Fibroblast of lung (primary cell): ENCODE measurements around the gene GBF1. TPM values are rescaled to one million over a fixed set of nuclear protein-coding genes. Genes with fewer than 3 reads are reported as not detected.

ENCODE experiments used
- DNase-seq, 2 donors: peaks; one replicate each; pipeline versions ENCODE4 v3.0.0 to v3.0.0-alpha.2; 2010; ENCODE audit warnings: low read depth in 2 of 2
- H2AFZ ChIP-seq: 2 replicates; pipeline ENCODE4 v1.5.1; 2012; ENCODE audit warnings: low read length, control low read depth, inconsistent platforms
- H3K27ac ChIP-seq: 2 replicates; pipeline ENCODE4 v1.5.1; 2011; ENCODE audit warnings: low read length, control low read depth; ENCODE audit not compliant: insufficient read depth
- H3K27me3 ChIP-seq: 2 replicates; pipeline ENCODE4 v1.5.1; 2011; ENCODE audit warnings: mild to moderate bottlenecking, low read length; ENCODE audit not compliant: control insufficient read depth, insufficient read depth
- H3K36me3 ChIP-seq: 2 replicates; pipeline ENCODE4 v1.5.1; 2011; ENCODE audit warnings: low read length; ENCODE audit not compliant: control insufficient read depth, insufficient read depth
- H3K4me1 ChIP-seq: 2 replicates; pipeline ENCODE4 v1.5.1; 2011; ENCODE audit warnings: low read length; ENCODE audit not compliant: control insufficient read depth, insufficient read depth; ENCODE audit errors: extremely low read depth
- H3K4me2 ChIP-seq: 2 replicates; pipeline ENCODE4 v1.5.1; 2011; ENCODE audit warnings: low read length, control low read depth; ENCODE audit not compliant: insufficient read depth; ENCODE audit errors: extremely low read depth
- H3K4me3 ChIP-seq, 4 experiments: fragments of 200-600 bp in 1 of 4; sonication (generic) in 1 of 4; replicated peaks in 1 of 4; 2 replicates each; pipeline ENCODE4 v1.5.1; 2011 to 2016; ENCODE audit warnings: low read length in 4 of 4, low read depth in 3 of 4, mild to moderate bottlenecking in 3 of 4, control low read depth in 2 of 4, inconsistent platforms in 1 of 4, mixed read lengths in 1 of 4; ENCODE audit not compliant: insufficient read depth in 1 of 4; ENCODE audit errors: control extremely low read depth in 1 of 4
- H3K79me2 ChIP-seq: 2 replicates; pipeline ENCODE4 v1.5.1; 2012; ENCODE audit warnings: mild to moderate bottlenecking, low read length, inconsistent platforms; ENCODE audit not compliant: control insufficient read depth, insufficient read depth
- H3K9ac ChIP-seq: 2 replicates; pipeline ENCODE4 v1.5.1; 2011; ENCODE audit warnings: mild to moderate bottlenecking, low read length, control low read depth; ENCODE audit not compliant: insufficient read depth
- H3K9me3 ChIP-seq: 2 replicates; pipeline ENCODE4 v1.5.1; 2012; ENCODE audit warnings: low read depth, low read length; ENCODE audit not compliant: control insufficient read depth, insufficient read depth
- H4K20me1 ChIP-seq: 2 replicates; pipeline ENCODE4 v1.5.1; 2011; ENCODE audit warnings: low read length; ENCODE audit not compliant: control insufficient read depth, insufficient read depth; ENCODE audit errors: extremely low read depth
- EZH2 ChIP-seq: IDR thresholded peaks from 2 replicates; pipeline ENCODE4 v1.5.1; 2012; ENCODE audit warnings: low read length, control low read depth, mild to moderate bottlenecking; ENCODE audit errors: missing control alignments
- polyA plus RNA-seq, 2 donors: library from polyadenylated mRNA; depleted of rRNA in 1 of 2; stranded (reverse) in 1 of 2; unstranded in 1 of 2; fragments of >200 nt; gene quantifications; 2 replicates each; pipeline ENCODE4 v1.2.1, GENCODE V29; 2011 to 2012; ENCODE audit warnings: missing spikeins in 1 of 2
- total RNA-seq: library from RNA; depleted of rRNA; stranded (reverse); fragments of >200 nt; gene quantifications from 2 replicates; pipeline ENCODE4 v1.2.1, GENCODE V29; 2014
- TF ChIP-seq, protein P1 (sequence below), 2 donors: IDR thresholded peaks in 1 of 2; conservative IDR thresholded peaks in 1 of 2; 1 replicate in 1 of 2; 2 replicates in 1 of 2; pipeline ENCODE4 v1.5.1; 2011 to 2012; ENCODE audit warnings: low read length in 2 of 2, control low read depth in 1 of 2, inconsistent platforms in 1 of 2, low read depth in 1 of 2, mild to moderate bottlenecking in 1 of 2

GBF1 gene
- total and polyA plus RNA-seq, 2 donors (not counting 1 experiment from before 2014, with no cell fraction given) = 24.1 to 24.6 TPM

GRCh38 chr10:102243309-102243708 is 2.0 kb upstream of the GBF1 start:
- Histone ChIP-seq H3K36me3 (no peaks in the 10 kb centered on the region), H2AFZ (no peak overlapping the region), H3K4me2 (no peak overlapping the region), H3K4me1 (peaks cover 21% of the 10 kb centered on the region), H3K9ac (no peak overlapping the region), H3K79me2 (peaks cover 28% of the 10 kb centered on the region), H3K27me3 (peaks cover 20% of the 10 kb centered on the region), H3K27ac (no peak overlapping the region), H4K20me1 (no peaks in the 10 kb centered on the region), H3K4me3 (no peak overlapping the region), H3K9me3 (no peaks in the 10 kb centered on the region)
- TF ChIP-seq EZH2 = no peak
- TF ChIP-seq, protein P1, sequence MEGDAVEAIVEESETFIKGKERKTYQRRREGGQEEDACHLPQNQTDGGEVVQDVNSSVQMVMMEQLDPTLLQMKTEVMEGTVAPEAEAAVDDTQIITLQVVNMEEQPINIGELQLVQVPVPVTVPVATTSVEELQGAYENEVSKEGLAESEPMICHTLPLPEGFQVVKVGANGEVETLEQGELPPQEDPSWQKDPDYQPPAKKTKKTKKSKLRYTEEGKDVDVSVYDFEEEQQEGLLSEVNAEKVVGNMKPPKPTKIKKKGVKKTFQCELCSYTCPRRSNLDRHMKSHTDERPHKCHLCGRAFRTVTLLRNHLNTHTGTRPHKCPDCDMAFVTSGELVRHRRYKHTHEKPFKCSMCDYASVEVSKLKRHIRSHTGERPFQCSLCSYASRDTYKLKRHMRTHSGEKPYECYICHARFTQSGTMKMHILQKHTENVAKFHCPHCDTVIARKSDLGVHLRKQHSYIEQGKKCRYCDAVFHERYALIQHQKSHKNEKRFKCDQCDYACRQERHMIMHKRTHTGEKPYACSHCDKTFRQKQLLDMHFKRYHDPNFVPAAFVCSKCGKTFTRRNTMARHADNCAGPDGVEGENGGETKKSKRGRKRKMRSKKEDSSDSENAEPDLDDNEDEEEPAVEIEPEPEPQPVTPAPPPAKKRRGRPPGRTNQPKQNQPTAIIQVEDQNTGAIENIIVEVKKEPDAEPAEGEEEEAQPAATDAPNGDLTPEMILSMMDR (conservative IDR thresholded peaks at IDR 0.05 in 1 of 2, IDR thresholded peaks at IDR 0.05 in 1 of 2; ENCODE audit: low read depth in 1 of 2, low read length in 2 of 2) = no peak
- peak; percentile 43 to 74 for DNase-seq

GRCh38 chr10:102245932-102246251 is 560 bp downstream of the GBF1 start:
- DNase-seq = no peak
- H3K4me2 ChIP-seq = peak overlapping the region; percentile 70
- peak overlapping the region; percentile 88 for H3K9ac ChIP-seq
- no peaks in the 10 kb centered on the region for H4K20me1 ChIP-seq
- TF ChIP-seq, protein P1 (conservative IDR thresholded peaks at IDR 0.05 in 1 of 2, IDR thresholded peaks at IDR 0.05 in 1 of 2; ENCODE audit: low read depth in 1 of 2, low read length in 2 of 2) = no peak
- no peak for TF ChIP-seq EZH2
- peaks cover 52% of the 10 kb centered on the region for H3K79me2 ChIP-seq
- no peak overlapping the region for H2AFZ ChIP-seq
- H3K27ac ChIP-seq = peak overlapping the region; percentile 76
- no peaks in the 10 kb centered on the region for H3K36me3 ChIP-seq
- no peaks in the 10 kb centered on the region for H3K27me3 ChIP-seq
- H3K9me3 ChIP-seq = no peaks in the 10 kb centered on the region
- H3K4me3 ChIP-seq = peak overlapping the region; percentile 75 to 99 (median 96)
- peaks cover 21% of the 10 kb centered on the region for H3K4me1 ChIP-seq

DNA sequence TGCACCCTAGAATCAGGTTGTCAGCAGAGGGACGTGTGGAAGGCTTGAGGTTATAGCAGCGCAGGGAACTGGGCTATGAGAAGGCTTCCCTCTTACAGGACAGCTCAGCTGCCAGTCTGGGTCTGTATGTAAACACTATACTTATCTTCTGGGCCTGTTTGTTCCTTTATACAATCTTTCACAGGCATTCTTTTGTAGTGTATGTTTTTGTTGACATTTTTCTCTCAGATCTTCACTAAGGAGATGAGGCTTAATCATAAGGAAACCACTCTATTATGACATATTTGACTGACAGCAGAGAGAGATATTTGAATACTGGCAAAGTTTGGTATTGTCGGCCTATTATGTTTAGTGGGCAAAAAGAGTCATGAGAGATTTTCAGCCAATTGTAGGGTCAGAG is 929 bp downstream of the GBF1 start:
- H3K9me3 ChIP-seq = no peaks in the 10 kb centered on the region
- peaks cover 19% of the 10 kb centered on the region for H3K4me1 ChIP-seq
- H3K36me3 ChIP-seq = no peaks in the 10 kb centered on the region
- TF ChIP-seq, protein P1 (conservative IDR thresholded peaks at IDR 0.05 in 1 of 2, IDR thresholded peaks at IDR 0.05 in 1 of 2; ENCODE audit: low read depth in 1 of 2, low read length in 2 of 2) = no peak
- TF ChIP-seq EZH2 = no peak
- no peak overlapping the region for H3K9ac ChIP-seq
- no peak overlapping the region for H2AFZ ChIP-seq
- no peaks in the 10 kb centered on the region for H4K20me1 ChIP-seq
- peaks cover 56% of the 10 kb centered on the region for H3K79me2 ChIP-seq
- H3K4me2 ChIP-seq = peak overlapping the region; percentile 70
- H3K4me3 ChIP-seq = peak overlapping the region; percentile 75 to 99 (median 96)
- no peaks in the 10 kb centered on the region for H3K27me3 ChIP-seq
- H3K27ac ChIP-seq = peak overlapping the region; percentile 76
- peak in 1 of 2 donors; percentile 53 for DNase-seq
